ENCODE results near the gene BST1. TPM values are rescaled to one million over a fixed set of nuclear protein-coding genes. Genes with fewer than 3 reads are reported as not detected.

BST1 gene
- total RNA-seq, 1 experiment from 2014 or later = 0.69 TPM

GRCh38 chr4:15776871-15777648, 74.2 kb downstream of the BST1 start:
- Histone ChIP-seq H2AFZ (ENCODE audit: low read length) (no peak overlapping the region), H3K9ac (ENCODE audit: low read length) (no peak overlapping the region), H3K9me3 (ENCODE audit: low read length) (no peaks in the 10 kb centered on the region), H3K4me1 (ENCODE audit: insufficient read depth, low read length) (peaks cover 10% of the 10 kb centered on the region; the same call in 1 of the 2 replicates), H3K36me3 (ENCODE audit: low read depth, low read length) (no peaks in the 10 kb centered on the region), H3K4me2 (ENCODE audit: low read length) (no peak overlapping the region), H3K27ac (ENCODE audit: low read length) (no peak overlapping the region), H3K27me3 (ENCODE audit: low read length) (no peaks in the 10 kb centered on the region), H3K4me3 (ENCODE audit: low read length) (no peak overlapping the region), H3F3A (ENCODE audit: low read length, unreplicated experiment) (no peaks in the 10 kb centered on the region), H3K79me2 (ENCODE audit: low read length) (no peaks in the 10 kb centered on the region), H3K9me2 (replicated peaks; ENCODE audit: low read length) (no peaks in the 10 kb centered on the region), H4K20me1 (ENCODE audit: low read length) (no peaks in the 10 kb centered on the region)
- DNase-seq = no peak
- intact Hi-C loops (cut with micrococcal nuclease) = no loop called here
- TF ChIP-seq EZH2 (IDR thresholded peaks at IDR 0.05; ENCODE audit: low read length, unreplicated experiment) (no peak), EZH2phosphoT487 (IDR thresholded peaks at IDR 0.05; ENCODE audit: borderline replicate concordance, low read length) (no peak)
- ATAC-seq = no peak
- POLR2A ChIA-PET (ENCODE audit: unreplicated experiment) = no interaction called here
- CTCF ChIA-PET = no interaction called here
- no TSS peak for BruUV-seq (replicated peaks)

- Histone ChIP-seq H3K4me2 (ENCODE audit: low read length) (no peak overlapping the region), H3K9me3 (ENCODE audit: low read length) (no peaks in the 10 kb centered on the region), H3F3A (ENCODE audit: low read length, unreplicated experiment) (no peaks in the 10 kb centered on the region), H3K79me2 (ENCODE audit: low read length) (no peaks in the 10 kb centered on the region), H3K27me3 (ENCODE audit: low read length) (no peaks in the 10 kb centered on the region), H3K4me3 (ENCODE audit: low read length) (no peak overlapping the region), H3K36me3 (ENCODE audit: low read depth, low read length) (no peaks in the 10 kb centered on the region), H2AFZ (ENCODE audit: low read length) (no peak overlapping the region), H3K27ac (ENCODE audit: low read length) (no peak overlapping the region), H3K4me1 (ENCODE audit: insufficient read depth, low read length) (peaks cover 10% of the 10 kb centered on the region; the same call in 1 of the 2 replicates), H3K9ac (ENCODE audit: low read length) (no peak overlapping the region), H3K9me2 (replicated peaks; ENCODE audit: low read length) (no peaks in the 10 kb centered on the region), H4K20me1 (ENCODE audit: low read length) (no peaks in the 10 kb centered on the region)
- ChIA-PET CTCF (no interaction called here), POLR2A (ENCODE audit: unreplicated experiment) (no interaction called here)
- no peak for TF ChIP-seq EZH2 (IDR thresholded peaks at IDR 0.05; ENCODE audit: low read length, unreplicated experiment)
- TF ChIP-seq CTCF (conservative IDR thresholded peaks at IDR 0.05; ENCODE audit: low read depth, low read length) = no peak
- no peak for TF ChIP-seq EZH2phosphoT487 (IDR thresholded peaks at IDR 0.05; ENCODE audit: borderline replicate concordance, low read length)
- no TSS peak for BruUV-seq (replicated peaks)
- DNase-seq (no peak), ATAC-seq (no peak)
- intact Hi-C loops (cut with micrococcal nuclease) = no loop called here
These were observed 74.9 kb downstream of the BST1 start for GRCh38 chr4:15777697-15778288.

GRCh38 chr4:15778289-15779241, 75.7 kb downstream of the BST1 start, which contains the start of gene CD38:
Gene CD38, plus strand, starts transcription at chr4:15778328. Its CDS starts 87 bp downstream, at chr4:15778415.
- no peaks in the 10 kb centered on the region for H3K36me3 ChIP-seq (ENCODE audit: low read depth, low read length)
- H3K4me2 ChIP-seq (ENCODE audit: low read length) = peak within 1 kb of the TSS; percentile 88
- H3K9ac ChIP-seq (ENCODE audit: low read length) = 0 out of 2 replicates have a peak within 1 kb of the TSS, but pooled peaks have one; percentile 9
- H3K9me2 ChIP-seq (replicated peaks; ENCODE audit: low read length) = no peaks in the 10 kb centered on the region
- peak within 1 kb of the TSS; percentile 88 for H2AFZ ChIP-seq (ENCODE audit: low read length)
- CTCF ChIA-PET = no interaction called here
- intact Hi-C loops (cut with micrococcal nuclease) = no loop called here
- H3K4me3 ChIP-seq (ENCODE audit: low read length) = peak within 1 kb of the TSS; percentile 68
- ATAC-seq (peak; percentile 46), DNase-seq (no peak)
- no peak for TF ChIP-seq EZH2phosphoT487 (IDR thresholded peaks at IDR 0.05; ENCODE audit: borderline replicate concordance, low read length)
- TF ChIP-seq CTCF (conservative IDR thresholded peaks at IDR 0.05; ENCODE audit: low read depth, low read length) = no peak
- no peak for TF ChIP-seq EZH2 (IDR thresholded peaks at IDR 0.05; ENCODE audit: low read length, unreplicated experiment)
- POLR2A ChIA-PET (ENCODE audit: unreplicated experiment) = no interaction called here
- H4K20me1 ChIP-seq (ENCODE audit: low read length) = no peaks in the 10 kb centered on the region
- no peak within 1 kb of the TSS for H3K27ac ChIP-seq (ENCODE audit: low read length)
- BruUV-seq (replicated peaks) = no TSS peak
- no peaks in the 10 kb centered on the region for H3K9me3 ChIP-seq (ENCODE audit: low read length)
- no peaks in the 10 kb centered on the region for H3F3A ChIP-seq (ENCODE audit: low read length, unreplicated experiment)
- H3K27me3 ChIP-seq (ENCODE audit: low read length) = no peaks in the 10 kb centered on the region
- H3K79me2 ChIP-seq (ENCODE audit: low read length) = no peaks in the 10 kb centered on the region
- H3K4me1 ChIP-seq (ENCODE audit: insufficient read depth, low read length) = peaks cover 10% of the 10 kb centered on the region; the same call in 1 of the 2 replicates
